GM04503 (cell line): Measurements from ENCODE around the gene KCNMB2.
"Not testable (repeated sequence)": the region's sequence is repeated elsewhere in the genome, so short reads cannot be mapped to it uniquely, and the experiment has no call there.

Source experiments
- DNase-seq: peaks from one replicate; pipeline ENCODE4 v3.0.0-alpha.2; 2012; ENCODE audit warnings: low read depth

KCNMB2 gene

GRCh38 chr3:178808748-178809147, 272.5 kb downstream of the KCNMB2 start:
- no peak for DNase-seq

GRCh38 chr3:178810181-178810580, 273.9 kb downstream of the KCNMB2 start:
- no peak for DNase-seq

- no peak for DNase-seq
Measured at GRCh38 chr3:178822722-178823121, 286.5 kb downstream of the KCNMB2 start.

GRCh38 chr3:178823150-178823549, 286.9 kb downstream of the KCNMB2 start:
- DNase-seq, result no peak

- DNase-seq, result no peak
Measured at GRCh38 chr3:178823591-178824246, 287.5 kb downstream of the KCNMB2 start.

- no peak for DNase-seq
Measured at GRCh38 chr3:178826435-178827123, 290.3 kb downstream of the KCNMB2 start.

GRCh38 chr3:178827285-178827856, 291.1 kb downstream of the KCNMB2 start:
- DNase-seq, result no peak

- no peak for DNase-seq
Measured at GRCh38 chr3:178833695-178834094, 297.5 kb downstream of the KCNMB2 start.

GRCh38 chr3:178835033-178835432, 298.8 kb downstream of the KCNMB2 start:
- DNase-seq, result no peak

- DNase-seq, result no peak
Measured at GRCh38 chr3:178837512-178837911, 301.3 kb downstream of the KCNMB2 start.

- DNase-seq, result no peak
Measured at GRCh38 chr3:178840586-178840985, 304.4 kb downstream of the KCNMB2 start.

GRCh38 chr3:178841011-178841410, 304.8 kb downstream of the KCNMB2 start:
- DNase-seq, result no peak

- DNase-seq, result no peak
Measured at GRCh38 chr3:178844916-178845315, 308.7 kb downstream of the KCNMB2 start.

- DNase-seq, result peak; percentile 21
Measured at GRCh38 chr3:178845420-178846118, 309.3 kb downstream of the KCNMB2 start.

GRCh38 chr3:178847190-178847589, 311.0 kb downstream of the KCNMB2 start:
- DNase-seq, result no peak

GRCh38 chr3:178849199-178849910, 313.1 kb downstream of the KCNMB2 start:
- no peak for DNase-seq

- no peak for DNase-seq
Measured at GRCh38 chr3:178850450-178851190, 314.4 kb downstream of the KCNMB2 start.

- DNase-seq, result no peak
Measured at GRCh38 chr3:178851564-178851963, 315.3 kb downstream of the KCNMB2 start.

GRCh38 chr3:178856804-178857203, 320.6 kb downstream of the KCNMB2 start:
- no peak for DNase-seq

GRCh38 chr3:178859386-178859785, 323.1 kb downstream of the KCNMB2 start:
- no peak for DNase-seq

GRCh38 chr3:178859900-178860436, 323.7 kb downstream of the KCNMB2 start:
- DNase-seq, result not testable (repeated sequence)
